Limb (tissue), 2 donors: Measurements from ENCODE around the gene DVL1.
"Not testable (repeated sequence)": the region's sequence is repeated elsewhere in the genome, so short reads cannot be mapped to it uniquely, and the experiment has no call there.

Experiments used
- DNase-seq, 2 donors: peaks; one replicate each; pipeline ENCODE4 v3.0.0-alpha.2; 2016; ENCODE audit errors: extremely low spot score in 2 of 2

DVL1 gene

DNA sequence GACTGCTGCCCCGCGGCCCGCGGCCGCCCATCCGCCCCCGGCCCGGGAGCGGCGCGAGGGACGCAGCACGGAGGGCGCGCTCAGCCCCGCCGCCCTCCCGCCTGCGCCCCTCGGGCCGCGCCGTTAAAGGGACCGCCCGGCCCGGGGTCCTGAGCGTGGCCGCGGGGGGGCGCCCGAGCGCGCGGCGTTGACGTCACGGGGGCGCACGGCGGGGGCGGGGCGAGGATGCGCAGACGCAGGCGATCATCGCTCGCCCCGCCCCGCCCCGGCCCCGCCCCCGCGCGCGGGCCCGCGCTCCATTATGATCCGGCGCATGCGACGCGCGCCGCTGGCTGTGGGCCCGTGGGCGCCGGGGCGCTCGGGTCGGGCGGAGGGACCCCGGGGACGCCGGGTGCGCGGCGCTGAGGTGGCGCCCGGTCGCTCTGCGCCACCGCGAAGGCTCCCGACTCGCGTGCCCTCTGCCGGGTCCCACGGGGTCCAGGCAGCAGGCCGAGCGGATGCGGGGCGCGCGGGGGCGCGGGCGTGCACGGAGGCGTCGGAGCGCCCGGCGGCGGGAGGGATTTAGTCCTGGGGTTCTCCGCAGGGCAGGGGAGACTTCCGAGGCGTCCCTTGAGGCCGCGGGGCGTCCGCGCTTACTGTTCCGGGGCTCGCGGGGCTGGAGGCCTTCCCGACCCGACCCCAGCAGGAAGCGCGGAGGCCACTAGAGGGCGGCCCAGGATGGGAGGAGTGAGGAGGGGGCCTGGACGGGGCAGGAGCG lies at the start of gene DVL1:
TSS of gene DVL1 (minus strand) at position 163 of the 757 bp plus-strand sequence. CDS start 353 bp downstream, outside the sequence.
- peak; percentile 55 to 86 for DNase-seq

DNA sequence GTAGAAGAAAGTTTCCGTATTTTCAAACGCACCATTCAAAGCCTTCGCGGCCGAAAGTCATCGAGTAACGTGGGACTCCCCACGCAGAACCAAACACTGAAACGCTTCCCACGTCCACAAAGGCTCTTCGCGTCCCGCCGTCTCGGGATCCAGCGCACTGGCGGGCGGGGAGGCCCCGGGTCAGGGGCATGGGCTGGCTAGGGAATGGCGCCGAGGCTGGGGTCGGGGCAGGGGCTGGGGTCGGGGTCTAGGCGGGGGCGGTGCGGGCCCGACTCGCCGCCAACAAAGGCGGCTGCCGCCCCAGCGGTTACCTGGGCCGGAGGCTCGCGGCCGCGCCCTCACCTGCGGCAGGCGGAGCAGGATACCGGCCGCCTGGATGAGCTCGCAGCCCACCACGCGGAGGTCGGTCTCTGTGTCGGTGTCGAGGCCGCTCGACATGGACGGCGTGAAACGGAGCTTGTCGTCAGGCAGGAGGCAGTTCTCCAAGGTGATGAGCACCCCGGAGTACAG lies 49.5 kb upstream of the DVL1 start:
- DNase-seq, result no peak

DNA sequence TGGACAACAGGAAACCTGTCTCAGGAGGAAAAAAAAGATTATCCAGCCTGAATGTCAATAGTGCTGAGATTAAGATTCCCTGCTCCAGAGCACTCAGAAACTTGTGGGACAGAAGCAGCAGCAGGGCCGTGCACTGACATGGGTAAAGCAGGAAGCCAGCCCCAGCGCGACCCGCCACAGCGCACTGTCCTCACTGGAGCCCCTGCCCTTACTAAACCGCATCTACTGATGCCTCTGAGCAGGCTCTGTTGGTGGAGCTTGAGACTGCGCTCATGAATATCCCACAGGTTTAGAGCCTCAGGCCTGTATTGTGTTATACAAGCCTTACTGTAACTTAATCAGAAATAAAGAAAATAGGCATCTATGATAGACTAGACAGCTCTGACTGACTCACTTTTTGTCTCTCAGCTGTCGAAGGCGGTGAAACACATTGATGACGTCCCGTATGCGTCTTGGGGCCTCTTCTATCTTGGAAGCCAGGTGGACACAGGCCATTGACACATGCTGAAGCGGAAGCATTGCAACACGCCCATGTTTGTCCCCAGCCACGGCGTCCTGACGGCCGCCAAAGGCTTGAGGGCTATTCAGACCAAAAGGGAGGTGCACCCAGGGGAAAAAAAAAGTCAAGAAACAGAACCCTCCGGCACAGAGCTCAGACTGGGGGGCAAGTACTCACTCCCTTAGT lies 48.8 kb upstream of the DVL1 start:
- no peak for DNase-seq

- DNase-seq, result no peak
These were observed 45.9 kb upstream of the DVL1 start for GRCh38 chr1:1395166-1395565.

GRCh38 chr1:1394116-1394515 lies 44.9 kb upstream of the DVL1 start:
- no peak for DNase-seq

DNA sequence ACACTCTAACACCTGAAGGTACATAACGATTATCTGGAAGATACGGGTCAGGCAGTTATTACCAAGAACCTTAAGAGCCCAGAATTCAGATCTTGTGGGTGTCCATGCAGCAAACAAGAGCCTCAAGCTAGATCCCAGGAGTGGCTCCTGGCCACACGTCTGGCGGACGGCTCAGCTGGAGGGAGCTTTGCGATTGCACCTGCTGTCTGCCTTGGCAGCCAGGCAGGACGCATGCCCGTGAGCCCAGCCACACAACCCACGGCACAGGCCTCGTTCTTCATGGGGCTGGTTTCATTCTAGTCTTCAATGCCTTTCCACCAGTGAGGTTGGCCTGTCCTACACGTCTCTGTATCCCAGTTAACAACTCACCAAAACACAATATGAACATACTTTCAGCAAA lies 44.2 kb upstream of the DVL1 start:
- no peak for DNase-seq

GRCh38 chr1:1393014-1393413 lies 43.8 kb upstream of the DVL1 start:
- no peak for DNase-seq

DNA sequence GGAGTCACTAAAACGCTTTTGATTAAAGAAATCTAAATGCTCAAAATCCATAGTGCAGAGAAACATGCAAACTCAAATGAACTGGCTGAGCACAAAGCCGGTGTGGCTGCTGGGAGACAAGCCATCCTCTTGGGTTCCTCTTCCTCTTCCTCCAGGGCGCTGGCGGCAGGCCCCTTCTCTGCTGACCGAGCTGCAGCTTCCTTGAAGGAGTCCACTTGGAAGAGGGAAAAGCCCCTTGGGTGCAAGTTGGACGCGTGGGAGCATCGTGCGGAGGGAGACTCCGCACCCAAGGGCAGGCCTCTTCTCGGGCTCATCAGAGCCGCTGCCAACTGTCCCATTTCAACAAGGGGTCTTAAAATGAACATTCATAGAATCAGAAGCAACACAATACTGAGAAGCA lies 42.0 kb upstream of the DVL1 start:
- no peak for DNase-seq

GRCh38 chr1:1390675-1391074 lies 41.5 kb upstream of the DVL1 start:
- DNase-seq, result no peak

DNA sequence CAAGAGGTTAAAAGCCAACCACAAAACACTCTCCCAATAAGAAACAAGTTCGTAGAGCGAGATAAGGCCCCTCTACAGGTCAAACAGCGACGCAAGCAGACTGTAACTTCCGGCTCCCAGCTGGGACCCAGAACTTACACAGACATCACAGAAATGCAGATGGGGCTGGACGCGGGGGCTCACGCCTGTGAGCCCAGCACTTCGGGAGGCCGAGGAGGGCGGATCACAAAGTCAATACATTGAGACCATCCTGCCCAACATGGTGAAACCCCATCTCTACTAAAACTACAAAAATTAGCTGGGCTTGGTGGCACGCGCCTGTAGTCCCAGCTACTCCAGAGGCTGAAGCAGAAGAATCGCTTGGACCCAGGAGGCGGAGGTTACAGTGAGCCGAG lies 38.9 kb upstream of the DVL1 start:
- DNase-seq, result no peak

DNA sequence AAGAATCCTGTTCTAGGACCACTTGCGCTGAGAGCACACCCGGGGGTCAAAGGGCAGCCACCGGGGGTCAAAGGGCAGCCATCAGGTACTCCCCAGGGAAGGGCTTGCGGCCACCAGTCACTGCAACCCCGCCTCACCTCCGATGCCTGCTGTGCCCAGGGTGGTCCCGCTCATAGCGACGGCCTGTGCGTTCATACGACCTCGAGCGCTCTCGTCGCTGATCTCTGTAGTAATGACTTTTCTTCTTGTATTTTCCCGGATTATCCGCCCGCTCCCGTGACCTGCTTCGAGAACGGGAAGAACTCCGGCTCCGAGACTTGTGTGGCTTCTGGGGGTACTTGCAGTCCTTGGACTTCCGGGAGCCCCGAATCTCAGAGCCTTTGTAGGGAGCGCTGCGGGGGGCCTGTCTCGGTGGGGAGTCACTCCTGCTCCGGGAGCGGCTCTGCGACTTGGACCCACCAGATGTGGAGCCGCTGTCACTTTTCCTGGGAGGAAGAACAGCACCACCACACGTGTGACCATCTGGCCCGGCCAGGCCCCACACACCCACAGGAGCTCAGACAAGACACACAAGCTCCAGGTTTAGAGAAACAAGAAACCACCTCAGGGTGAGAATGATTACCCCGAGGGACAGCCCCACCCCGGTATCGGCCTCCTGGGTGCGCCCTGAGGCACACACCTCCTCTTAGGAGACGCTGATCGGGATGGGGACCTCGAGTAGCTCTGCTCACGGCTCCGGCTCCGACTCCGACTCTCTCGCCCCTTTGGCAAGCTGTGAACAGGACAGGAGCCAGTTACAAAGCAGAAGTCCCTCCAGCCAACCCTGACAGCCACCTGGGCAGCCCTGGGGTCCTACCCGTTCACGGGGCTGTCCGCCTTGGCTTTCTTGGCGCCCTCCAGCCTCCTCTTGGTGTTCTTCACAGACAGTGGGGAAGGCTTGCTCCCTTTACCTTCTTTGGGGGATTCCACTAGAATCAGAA lies 38.2 kb upstream of the DVL1 start:
- DNase-seq, result no peak

DNA sequence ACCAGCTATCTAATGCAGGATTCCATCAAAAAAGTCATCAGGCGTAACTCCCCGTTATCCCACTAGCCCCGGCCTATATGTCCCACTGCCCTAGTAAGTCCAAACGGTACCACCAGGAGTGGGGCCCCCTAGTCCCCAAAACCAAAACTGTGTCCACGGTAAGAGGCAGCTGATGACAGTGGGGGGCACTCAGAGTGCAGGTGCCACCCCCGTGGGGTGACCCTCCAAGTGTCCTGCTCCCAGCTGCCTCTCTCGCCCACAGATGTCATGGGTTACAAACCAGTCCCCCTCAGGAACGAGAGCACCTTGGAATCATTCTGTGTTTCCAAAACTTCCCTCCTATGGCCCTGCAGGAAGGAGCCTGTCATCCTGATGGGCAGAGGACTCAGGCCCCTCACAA lies 36.7 kb upstream of the DVL1 start:
- no peak for DNase-seq

GRCh38 chr1:1385339-1385738 lies 36.1 kb upstream of the DVL1 start:
- DNase-seq, result not testable (repeated sequence)

DNA sequence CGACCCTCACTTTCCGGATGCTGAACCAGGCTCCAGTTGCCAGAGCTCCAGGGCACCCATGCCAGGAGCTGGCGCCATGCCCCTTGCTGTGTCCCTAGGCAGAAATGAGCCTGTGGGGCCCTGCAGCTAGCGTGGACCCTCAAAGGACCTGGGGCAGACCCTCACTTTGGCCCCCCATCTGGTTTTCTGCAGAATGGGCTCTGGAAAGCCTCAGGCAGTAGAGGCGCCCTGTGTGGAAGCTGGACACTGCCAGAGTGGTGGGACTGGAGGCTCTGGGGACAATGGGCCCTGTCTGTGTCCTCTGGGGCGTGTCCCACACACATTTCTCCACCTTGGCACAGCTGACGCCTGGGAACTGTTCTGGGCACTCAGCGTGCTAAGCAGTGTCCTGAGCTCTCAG lies 32.1 kb upstream of the DVL1 start:
- DNase-seq, result no peak

GRCh38 chr1:1380860-1381259 lies 31.6 kb upstream of the DVL1 start:
- DNase-seq, result no peak

DNA sequence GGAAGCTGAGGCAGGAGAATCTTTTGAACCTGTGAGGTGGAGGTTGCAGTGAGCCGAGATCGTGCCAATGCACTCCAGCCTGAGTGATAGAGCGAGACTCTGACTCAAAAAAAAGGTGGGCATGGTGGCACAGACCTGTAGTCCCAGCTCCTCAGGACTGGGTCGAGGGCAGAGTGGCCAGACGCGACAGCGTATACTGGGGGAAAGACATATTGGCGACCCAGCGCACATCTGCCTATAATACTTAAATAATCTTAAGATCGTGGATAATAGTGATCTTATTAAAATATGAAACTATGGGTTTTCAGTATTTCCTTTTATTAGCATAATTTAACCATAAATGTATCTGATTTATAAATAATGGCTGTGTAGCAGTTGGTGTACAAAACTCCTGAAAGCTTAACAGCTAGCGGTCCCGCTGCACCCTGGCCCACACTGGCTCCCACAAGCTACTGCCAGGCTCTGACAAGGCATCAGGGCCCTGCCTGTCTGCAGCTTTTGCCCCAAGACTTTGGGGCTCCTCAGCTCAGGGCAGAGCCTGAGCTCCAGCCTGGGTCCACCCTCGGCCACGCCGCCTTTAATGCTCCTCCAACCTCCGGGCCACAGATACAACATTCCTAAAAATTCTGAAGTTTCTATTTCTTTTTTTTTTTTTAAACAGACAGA lies 28.5 kb upstream of the DVL1 start:
- no peak for DNase-seq

DNA sequence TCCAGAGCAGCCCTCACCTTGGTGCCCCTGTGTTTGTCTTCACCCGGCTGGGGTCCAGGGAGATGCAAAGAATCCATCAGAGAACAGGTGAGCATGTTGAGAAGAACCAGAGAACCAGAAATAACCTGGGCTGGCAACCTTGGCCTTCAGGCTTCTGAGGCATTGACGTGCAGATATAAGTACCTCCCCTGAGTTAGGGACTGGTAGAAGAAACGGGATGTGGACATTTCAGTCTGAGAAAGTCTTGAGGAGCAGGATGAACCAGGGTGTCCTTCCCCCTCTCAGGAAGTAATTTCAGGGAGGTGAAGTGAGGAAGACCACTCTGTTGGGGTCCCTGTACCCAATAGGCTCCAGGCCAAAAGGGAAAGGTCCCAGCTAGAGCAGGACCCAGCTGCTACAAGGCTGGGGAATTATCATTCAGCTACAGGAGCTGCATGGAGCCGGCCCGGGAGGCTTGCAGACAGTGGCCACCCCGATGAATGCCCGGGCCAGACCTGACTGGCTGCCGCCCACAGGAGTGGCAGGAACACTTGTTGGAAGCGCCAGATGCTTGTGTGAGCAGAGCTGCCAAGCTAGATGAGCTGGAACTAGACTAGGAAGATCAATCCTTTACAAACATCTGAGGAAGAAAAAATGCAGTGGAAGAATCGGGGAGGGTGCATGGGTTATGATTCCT lies 27.5 kb upstream of the DVL1 start:
- DNase-seq, result no peak

GRCh38 chr1:1374929-1375662 lies 25.9 kb upstream of the DVL1 start, which contains the start of gene AURKAIP1:
Gene AURKAIP1, minus strand, starts transcription at chr1:1375207. Its CDS starts 451 bp downstream, at chr1:1374756.
- peak; percentile 98 to 99 for DNase-seq

- DNase-seq, result no peak
These were observed 25.3 kb upstream of the DVL1 start for GRCh38 chr1:1374589-1374928.
